Parathyroid adenoma (tissue), 2 donors: ENCODE measurements around the gene AATK.

Source experiments
- H2AFZ ChIP-seq: fragments of 300-600 bp; sonication (generic); one replicate; pipeline ENCODE4 v1.7.0; 2017; ENCODE audit warnings: antibody characterized with exemption, mild to moderate bottlenecking
- H3K27ac ChIP-seq: fragments of 300-600 bp; sonication (generic); one replicate; pipeline ENCODE4 v1.7.0; 2017
- H3K27me3 ChIP-seq: fragments of 300-600 bp; sonication (generic); one replicate; pipeline ENCODE4 v1.7.0; 2017; ENCODE audit warnings: low read length; ENCODE audit not compliant: control insufficient read depth, insufficient read depth
- H3K36me3 ChIP-seq: fragments of 300-600 bp; sonication (generic); one replicate; pipeline ENCODE4 v1.7.0; 2017; ENCODE audit warnings: low read length; ENCODE audit not compliant: control insufficient read depth, insufficient read depth
- H3K4me1 ChIP-seq: fragments of 300-600 bp; sonication (generic); one replicate; pipeline ENCODE4 v1.7.0; 2017; ENCODE audit warnings: control low read depth
- H3K4me2 ChIP-seq: fragments of 300-600 bp; sonication (generic); one replicate; pipeline ENCODE4 v1.7.0; 2017; ENCODE audit warnings: low read length
- H3K4me3 ChIP-seq: fragments of 300-600 bp; sonication (generic); one replicate; pipeline ENCODE4 v1.7.0; 2017; ENCODE audit warnings: low read depth, low read length
- H3K79me2 ChIP-seq: fragments of 300-600 bp; sonication (generic); one replicate; pipeline ENCODE4 v1.7.0; 2017; ENCODE audit warnings: control low read depth
- H3K9ac ChIP-seq: fragments of 300-600 bp; sonication (generic); one replicate; pipeline ENCODE4 v1.7.0; 2017; ENCODE audit warnings: mild to moderate bottlenecking
- H3K9me3 ChIP-seq: fragments of 300-600 bp; sonication (generic); one replicate; pipeline ENCODE4 v1.7.0; 2017; ENCODE audit warnings: low read length; ENCODE audit not compliant: control insufficient read depth
- CTCF ChIP-seq: fragments of 300-600 bp; sonication (generic); IDR thresholded peaks from one replicate; pipeline ENCODE4 v1.7.0; 2017; ENCODE audit warnings: antibody characterized with exemption, mild to moderate bottlenecking
- donor health status: primary hyperparathyroidism.

Gene AATK

GRCh38 chr17:81138083-81138482, 27.9 kb downstream of the AATK start:
- Histone ChIP-seq H2AFZ (no peak overlapping the region), H3K9ac (no peak overlapping the region), H3K4me2 (no peak overlapping the region), H3K27me3 (no peaks in the 10 kb centered on the region), H3K36me3 (no peaks in the 10 kb centered on the region), H3K9me3 (no peaks in the 10 kb centered on the region), H3K4me3 (no peak overlapping the region), H3K4me1 (no peaks in the 10 kb centered on the region), H3K79me2 (peaks cover 22% of the 10 kb centered on the region), H3K27ac (no peak overlapping the region)
- no peak for TF ChIP-seq CTCF

GRCh38 chr17:81137248-81137647, 28.8 kb downstream of the AATK start:
- Histone ChIP-seq H3K4me1 (no peaks in the 10 kb centered on the region), H3K9ac (no peak overlapping the region), H3K9me3 (no peaks in the 10 kb centered on the region), H3K27ac (no peak overlapping the region), H3K79me2 (peaks cover 25% of the 10 kb centered on the region), H2AFZ (no peak overlapping the region), H3K4me2 (no peak overlapping the region), H3K4me3 (no peak overlapping the region), H3K36me3 (no peaks in the 10 kb centered on the region), H3K27me3 (no peaks in the 10 kb centered on the region)
- no peak for TF ChIP-seq CTCF

GRCh38 chr17:81136366-81136765, 29.7 kb downstream of the AATK start:
- no peak overlapping the region for H2AFZ ChIP-seq
- no peak for TF ChIP-seq CTCF
- H3K4me3 ChIP-seq = no peak overlapping the region
- H3K9me3 ChIP-seq = no peaks in the 10 kb centered on the region
- H3K4me2 ChIP-seq = no peak overlapping the region
- H3K4me1 ChIP-seq = no peaks in the 10 kb centered on the region
- no peaks in the 10 kb centered on the region for H3K36me3 ChIP-seq
- H3K79me2 ChIP-seq = peaks cover 25% of the 10 kb centered on the region
- H3K27ac ChIP-seq = no peak overlapping the region
- no peaks in the 10 kb centered on the region for H3K27me3 ChIP-seq
- H3K9ac ChIP-seq = no peak overlapping the region

- Histone ChIP-seq H3K9me3 (no peaks in the 10 kb centered on the region), H3K27ac (no peak overlapping the region), H3K79me2 (peaks cover 25% of the 10 kb centered on the region), H2AFZ (no peak overlapping the region), H3K4me3 (no peak overlapping the region), H3K4me2 (no peak overlapping the region), H3K27me3 (no peaks in the 10 kb centered on the region), H3K4me1 (no peaks in the 10 kb centered on the region), H3K36me3 (no peaks in the 10 kb centered on the region), H3K9ac (no peak overlapping the region)
- TF ChIP-seq CTCF = no peak
These were observed 30.3 kb downstream of the AATK start for GRCh38 chr17:81135505-81136278.
